ENCODE data around the gene MAS1L. TPM values are rescaled to one million over a fixed set of nuclear protein-coding genes. Genes with fewer than 3 reads are reported as not detected.
"Not testable (repeated sequence)": the region's sequence is repeated elsewhere in the genome, so short reads cannot be mapped to it uniquely, and the experiment has no call there.

MAS1L gene
- total RNA-seq, 3 donors from 2014 or later, result 1.0 TPM; not detected in 2

- Histone ChIP-seq H3K36me3 (ENCODE audit: low read depth) (no peaks in the 10 kb centered on the region), H3K9me3 (no peaks in the 10 kb centered on the region), H3K4me1 (ENCODE audit: low read depth) (no peaks in the 10 kb centered on the region), H3K4me3 (no peak overlapping the region)
- no peak for DNase-seq
- intact Hi-C loops (cut with DNase I, micrococcal nuclease), result no loop called here
- no peak for TF ChIP-seq CTCF (IDR thresholded peaks at IDR 0.05)
- ATAC-seq, result no peak
Observed at GRCh38 chr6:29451471-29452193, 36.1 kb downstream of the MAS1L start.

- TF ChIP-seq CTCF (IDR thresholded peaks at IDR 0.05), result no peak
- Histone ChIP-seq H3K4me3 (no peak overlapping the region), H3K36me3 (ENCODE audit: low read depth) (no peaks in the 10 kb centered on the region)
Observed at GRCh38 chr6:29447670-29448069, 40.1 kb downstream of the MAS1L start.

GRCh38 chr6:29444031-29444430 is 43.7 kb downstream of the MAS1L start:
- H3K9me3 ChIP-seq; H3K4me1 ChIP-seq (ENCODE audit: low read depth); H3K4me3 ChIP-seq; H3K36me3 ChIP-seq (ENCODE audit: low read depth); ATAC-seq; intact Hi-C loops (cut with DNase I, micrococcal nuclease); DNase-seq: not testable (repeated sequence)

More at GRCh38 chr6:29447670-29448069, 40.1 kb downstream of the MAS1L start:
- no peaks in the 10 kb centered on the region for H3K9me3 ChIP-seq
- no peaks in the 10 kb centered on the region for H3K4me1 ChIP-seq (ENCODE audit: low read depth)
- ATAC-seq (no peak), DNase-seq (no peak)
- intact Hi-C loops (cut with DNase I, micrococcal nuclease), result no loop called here

GRCh38 chr6:29442719-29443118 is 45.0 kb downstream of the MAS1L start:
- Histone ChIP-seq H3K4me3 (no peak overlapping the region), H3K36me3 (ENCODE audit: low read depth) (no peaks in the 10 kb centered on the region), H3K4me1 (ENCODE audit: low read depth) (no peaks in the 10 kb centered on the region), H3K9me3 (no peaks in the 10 kb centered on the region)
- no peak for ATAC-seq
- no peak for TF ChIP-seq CTCF (IDR thresholded peaks at IDR 0.05)
- no peak for DNase-seq
- intact Hi-C loops (cut with DNase I, micrococcal nuclease), result no loop called here

GRCh38 chr6:29439006-29439405 is 48.8 kb downstream of the MAS1L start, which contains the start of gene OR10C1:
TSS of gene OR10C1 (plus strand) at chr6:29439306. CDS start at chr6:29440016, 710 bp downstream.
- intact Hi-C loops (cut with DNase I, micrococcal nuclease), result no loop called here
- TF ChIP-seq CTCF (IDR thresholded peaks at IDR 0.05), result no peak

GRCh38 chr6:29436730-29437129 is 51.0 kb downstream of the MAS1L start:
- H3K4me3 ChIP-seq; intact Hi-C loops (cut with DNase I, micrococcal nuclease): not testable (repeated sequence)

More at GRCh38 chr6:29439006-29439405, 48.8 kb downstream of the MAS1L start, which contains the start of gene OR10C1:
- H3K9me3 ChIP-seq, result no peaks in the 10 kb centered on the region
- DNase-seq (no peak), ATAC-seq (no peak)
- no peaks in the 10 kb centered on the region for H3K36me3 ChIP-seq (ENCODE audit: low read depth)
- no peak within 1 kb of the TSS for H3K4me3 ChIP-seq
- no peaks in the 10 kb centered on the region for H3K4me1 ChIP-seq (ENCODE audit: low read depth)

More at GRCh38 chr6:29436730-29437129, 51.0 kb downstream of the MAS1L start:
- DNase-seq; H3K9me3 ChIP-seq; ATAC-seq; H3K36me3 ChIP-seq (ENCODE audit: low read depth); H3K4me1 ChIP-seq (ENCODE audit: low read depth): not testable (repeated sequence)

Other genes starting within 250 kb of the MAS1L start
- gene OR14J1, start 186.3 kb downstream of the MAS1L start, total RNA-seq, result not detected
- not detected for gene OR5V1, start 119.1 kb downstream of the MAS1L start, total RNA-seq
- gene OR12D3, start 112.7 kb downstream of the MAS1L start, total RNA-seq, result not detected
- gene OR12D2, start 92.3 kb downstream of the MAS1L start, total RNA-seq, result not detected
- gene OR12D1, start 73.0 kb downstream of the MAS1L start, total RNA-seq, result not detected
- not detected for gene OR10C1, start 48.6 kb downstream of the MAS1L start, total RNA-seq
- gene OR11A1, start 30.9 kb downstream of the MAS1L start, total RNA-seq, result not detected
- not detected for gene OR2H1, start 30.8 kb downstream of the MAS1L start, total RNA-seq
- 10 to 100 TPM in 1 of 3 donors, 1 to 10 TPM in 1, not detected in 1; 4.2 to 11.7 TPM for gene UBD, start 71.8 kb upstream of the MAS1L start, total RNA-seq
- gene OR2H2, start 97.2 kb upstream of the MAS1L start, total RNA-seq, result not detected
- gene GABBR1, start 145.2 kb upstream of the MAS1L start, total RNA-seq, result 10 to 100 TPM; 12.2 to 62.5 (median 21.8) TPM
- gene MOG, start 169.1 kb upstream of the MAS1L start, total RNA-seq, result not detected
- gene ZFP57, start 193.2 kb upstream of the MAS1L start, total RNA-seq, result not detected
- gene HLA-F, start 235.5 kb upstream of the MAS1L start, total RNA-seq, result 100 to 1,000 TPM; 151 to 416 (median 198) TPM

Measured in mucosa of descending colon (tissue), 3 donors.